GM19468 (cell line): ENCODE measurements around the gene UBR3.

ENCODE experiments used
- ATAC-seq: cut with Tn5 transposase; IDR thresholded peaks from one replicate; pipeline ENCODE4 v1.9.1; 2021; ENCODE audit warnings: mild to moderate bottlenecking, moderate library complexity, moderate number of reproducible peaks; ENCODE audit not compliant: unreplicated experiment; ENCODE audit errors: extremely low read depth

UBR3 gene

GRCh38 chr2:170026361-170026760 lies 199.1 kb downstream of the UBR3 start:
- no peak for ATAC-seq

GRCh38 chr2:170029551-170029950 lies 202.3 kb downstream of the UBR3 start:
- ATAC-seq = no peak

GRCh38 chr2:170030040-170030439 lies 202.8 kb downstream of the UBR3 start:
- no peak for ATAC-seq

GRCh38 chr2:170031288-170031687 lies 204.0 kb downstream of the UBR3 start:
- ATAC-seq = no peak

- ATAC-seq = no peak
These were observed 207.3 kb downstream of the UBR3 start for GRCh38 chr2:170034596-170034995.

- ATAC-seq = no peak
These were observed 211.5 kb downstream of the UBR3 start for GRCh38 chr2:170038734-170039133.

GRCh38 chr2:170039401-170040172 lies 212.3 kb downstream of the UBR3 start:
- ATAC-seq = no peak

- no peak for ATAC-seq
These were observed 217.7 kb downstream of the UBR3 start for GRCh38 chr2:170044751-170045478.

GRCh38 chr2:170047331-170048065 lies 220.2 kb downstream of the UBR3 start:
- no peak for ATAC-seq

- ATAC-seq = no peak
These were observed 224.9 kb downstream of the UBR3 start for GRCh38 chr2:170052151-170052550.

- no peak for ATAC-seq
These were observed 227.7 kb downstream of the UBR3 start for GRCh38 chr2:170054997-170055396.

GRCh38 chr2:170056900-170057299 lies 229.6 kb downstream of the UBR3 start:
- no peak for ATAC-seq

GRCh38 chr2:170063456-170064235 lies 236.4 kb downstream of the UBR3 start:
- no peak for ATAC-seq

- ATAC-seq = no peak
These were observed 243.5 kb downstream of the UBR3 start for GRCh38 chr2:170070778-170071177.

- no peak for ATAC-seq
These were observed 246.0 kb downstream of the UBR3 start for GRCh38 chr2:170073288-170073687.

- ATAC-seq = no peak
These were observed 248.9 kb downstream of the UBR3 start for GRCh38 chr2:170076189-170076588.

GRCh38 chr2:170077830-170078569 lies 250.7 kb downstream of the UBR3 start:
- ATAC-seq = no peak

- ATAC-seq = no peak
These were observed 257.7 kb downstream of the UBR3 start for GRCh38 chr2:170084820-170085491.

- no peak for ATAC-seq
These were observed 258.9 kb downstream of the UBR3 start for GRCh38 chr2:170086117-170086688.
